ENCODE data around the gene EIF3A. TPM values are rescaled to one million over a fixed set of nuclear protein-coding genes. Genes with fewer than 3 reads are reported as not detected.

The EIF3A gene
- total RNA-seq, 4 donors from 2014 or later, result 124 to 149 (median 136) TPM

- peaks cover 4 to 17% (median 6%) of the 10 kb centered on the region in 3 donors for H3K4me1 ChIP-seq
- H3K27me3 ChIP-seq, result no peaks in the 10 kb centered on the region
- H3K27ac ChIP-seq, result peak overlapping the region; percentile 57 to 80 (median 74)
- TF ChIP-seq CTCF (IDR thresholded peaks at IDR 0.05), result peak in 3 of 4 experiments; percentile 22 to 28 (median 25)
- TF ChIP-seq POLR2AphosphoS5 (IDR thresholded peaks at IDR 0.05), result peak; percentile 80
- TF ChIP-seq POLR2A (IDR thresholded peaks at IDR 0.05), result no peak
- TF ChIP-seq EP300 (IDR thresholded peaks at IDR 0.05), result no peak
- WGBS, 2 donors (ENCODE audit: low coverage in 1 of 2), result 0 to 34% methylated on average over 1 to 7 of the region's 9 CpGs
- ATAC-seq, result peak; percentile 95
- no peak overlapping the region for H3K4me3 ChIP-seq
- H3K36me3 ChIP-seq, result no peaks in the 10 kb centered on the region
- no peaks in the 10 kb centered on the region for H3K9me3 ChIP-seq
Measured at GRCh38 chr10:119006451-119007210, 74.0 kb downstream of the EIF3A start.

- WGBS, 2 donors (ENCODE audit: low coverage in 1 of 2), result 84 to 88% methylated on average over 8 to 9 of the region's 9 CpGs
- ATAC-seq, result no peak
- no peak overlapping the region for H3K4me3 ChIP-seq
Measured at GRCh38 chr10:119005362-119006043, 75.1 kb downstream of the EIF3A start.

GRCh38 chr10:119003572-119004289, 76.9 kb downstream of the EIF3A start:
- no peaks in the 10 kb centered on the region for H3K36me3 ChIP-seq
- 60% methylated on average over 1 of the region's 7 CpGs; no CpG with 5 or more reads in 1 of the 2 donors for WGBS, 2 donors (ENCODE audit: low coverage in 1 of 2)
- no peak overlapping the region for H3K4me3 ChIP-seq
- no peak for TF ChIP-seq EP300 (IDR thresholded peaks at IDR 0.05)
- no peak for TF ChIP-seq POLR2A (IDR thresholded peaks at IDR 0.05)
- no peak for TF ChIP-seq CTCF (IDR thresholded peaks at IDR 0.05)
- no peak for TF ChIP-seq POLR2AphosphoS5 (IDR thresholded peaks at IDR 0.05)
- H3K4me1 ChIP-seq, result peaks cover 4 to 24% (median 6%) of the 10 kb centered on the region in 3 donors
- H3K27me3 ChIP-seq, result no peaks in the 10 kb centered on the region
- ATAC-seq, result no peak
- H3K27ac ChIP-seq, result no peak overlapping the region
- H3K9me3 ChIP-seq, result no peaks in the 10 kb centered on the region

More at GRCh38 chr10:119005362-119006043, 75.1 kb downstream of the EIF3A start:
- H3K9me3 ChIP-seq, result no peaks in the 10 kb centered on the region
- peaks cover 4 to 24% (median 6%) of the 10 kb centered on the region in 3 donors for H3K4me1 ChIP-seq
- H3K27me3 ChIP-seq, result no peaks in the 10 kb centered on the region
- H3K36me3 ChIP-seq, result no peaks in the 10 kb centered on the region
- TF ChIP-seq EP300 (IDR thresholded peaks at IDR 0.05), result no peak
- TF ChIP-seq POLR2AphosphoS5 (IDR thresholded peaks at IDR 0.05), result no peak
- no peak for TF ChIP-seq CTCF (IDR thresholded peaks at IDR 0.05)
- TF ChIP-seq POLR2A (IDR thresholded peaks at IDR 0.05), result no peak
- H3K27ac ChIP-seq, result peak overlapping the region in 1 of 4 donors; percentile 73

- Histone ChIP-seq H3K27me3 (no peaks in the 10 kb centered on the region), H3K36me3 (no peaks in the 10 kb centered on the region), H3K27ac (no peak overlapping the region), H3K4me3 (no peak overlapping the region), H3K9me3 (no peaks in the 10 kb centered on the region), H3K4me1 (peaks cover 4 to 18% (median 6%) of the 10 kb centered on the region in 3 donors)
- no peak for ATAC-seq
- 76 to 86% methylated on average over 1 to 9 of the region's 10 CpGs for WGBS, 2 donors (ENCODE audit: low coverage in 1 of 2)
- TF ChIP-seq POLR2AphosphoS5 (IDR thresholded peaks at IDR 0.05) (no peak), EP300 (IDR thresholded peaks at IDR 0.05) (no peak), POLR2A (IDR thresholded peaks at IDR 0.05) (no peak), CTCF (IDR thresholded peaks at IDR 0.05) (no peak)
Measured at GRCh38 chr10:119001717-119002500, 78.7 kb downstream of the EIF3A start.
